ENCODE results near the gene RECK. TPM values are rescaled to one million over a fixed set of nuclear protein-coding genes. Genes with fewer than 3 reads are reported as not detected.
A peak's percentile ranks its signal among the peaks of the same experiment; 100 is the strongest.
"Not testable (repeated sequence)": the region's sequence is repeated elsewhere in the genome, so short reads cannot be mapped to it uniquely, and the experiment has no call there.

RECK gene
- total RNA-seq, 1 experiment from 2014 or later: 12.9 TPM

GRCh38 chr9:36112516-36112915, 75.8 kb downstream of the RECK start:
- DNase-seq (ENCODE audit: low read depth): no peak

GRCh38 chr9:36113999-36114398, 77.3 kb downstream of the RECK start:
- DNase-seq (ENCODE audit: low read depth): no peak

- no peak for DNase-seq (ENCODE audit: low read depth)
These were observed 79.9 kb downstream of the RECK start for GRCh38 chr9:36116593-36116992.

GRCh38 chr9:36118201-36118600, 81.5 kb downstream of the RECK start:
- DNase-seq (ENCODE audit: low read depth): no peak

- DNase-seq (ENCODE audit: low read depth): no peak
These were observed 82.0 kb downstream of the RECK start for GRCh38 chr9:36118706-36119105.

GRCh38 chr9:36119476-36119875, 82.8 kb downstream of the RECK start:
- DNase-seq (ENCODE audit: low read depth): no peak

- DNase-seq (ENCODE audit: low read depth): no peak
These were observed 84.0 kb downstream of the RECK start for GRCh38 chr9:36120705-36121104.

- no peak for DNase-seq (ENCODE audit: low read depth)
These were observed 85.3 kb downstream of the RECK start for GRCh38 chr9:36121971-36122370.

GRCh38 chr9:36123515-36123914, 86.8 kb downstream of the RECK start:
- no peak for DNase-seq (ENCODE audit: low read depth)

GRCh38 chr9:36125062-36125855, 88.5 kb downstream of the RECK start:
- DNase-seq (ENCODE audit: low read depth): no peak

- DNase-seq (ENCODE audit: low read depth): no peak
These were observed 89.5 kb downstream of the RECK start for GRCh38 chr9:36126016-36126730.

- DNase-seq (ENCODE audit: low read depth): no peak
These were observed 91.0 kb downstream of the RECK start for GRCh38 chr9:36127652-36128244.

GRCh38 chr9:36128349-36128748, 91.6 kb downstream of the RECK start:
- no peak for DNase-seq (ENCODE audit: low read depth)

GRCh38 chr9:36129139-36129538, 92.4 kb downstream of the RECK start:
- no peak for DNase-seq (ENCODE audit: low read depth)

- DNase-seq (ENCODE audit: low read depth): not testable (repeated sequence)
These were observed 95.0 kb downstream of the RECK start for GRCh38 chr9:36131666-36132065.

GRCh38 chr9:36132086-36132485, 95.4 kb downstream of the RECK start:
- no peak for DNase-seq (ENCODE audit: low read depth)

GRCh38 chr9:36134761-36135505, 98.2 kb downstream of the RECK start:
- no peak for DNase-seq (ENCODE audit: low read depth)

- no peak for DNase-seq (ENCODE audit: low read depth)
These were observed 99.1 kb downstream of the RECK start for GRCh38 chr9:36135741-36136271.

- DNase-seq (ENCODE audit: low read depth): peak; percentile 63
These were observed 99.7 kb downstream of the RECK start, which contains the start of gene GLIPR2 for GRCh38 chr9:36136272-36136893. Gene GLIPR2 (plus strand): TSS chr9:36136733. CDS start chr9:36136779, 46 bp downstream.

- no peak for DNase-seq (ENCODE audit: low read depth)
These were observed 100.2 kb downstream of the RECK start for GRCh38 chr9:36136894-36137391.

- no peak for DNase-seq (ENCODE audit: low read depth)
These were observed 100.8 kb downstream of the RECK start for GRCh38 chr9:36137392-36138004.

Measured in RPMI7951 (cell line).